GM03348 (cell line): ENCODE data around the gene SERPINA12.
"Not testable (repeated sequence)": the region's sequence is repeated elsewhere in the genome, so short reads cannot be mapped to it uniquely, and the experiment has no call there.

Experiments
- DNase-seq: peaks from one replicate; pipeline ENCODE4 v3.0.0; 2012; ENCODE audit warnings: low spot score

The SERPINA12 gene

DNA sequence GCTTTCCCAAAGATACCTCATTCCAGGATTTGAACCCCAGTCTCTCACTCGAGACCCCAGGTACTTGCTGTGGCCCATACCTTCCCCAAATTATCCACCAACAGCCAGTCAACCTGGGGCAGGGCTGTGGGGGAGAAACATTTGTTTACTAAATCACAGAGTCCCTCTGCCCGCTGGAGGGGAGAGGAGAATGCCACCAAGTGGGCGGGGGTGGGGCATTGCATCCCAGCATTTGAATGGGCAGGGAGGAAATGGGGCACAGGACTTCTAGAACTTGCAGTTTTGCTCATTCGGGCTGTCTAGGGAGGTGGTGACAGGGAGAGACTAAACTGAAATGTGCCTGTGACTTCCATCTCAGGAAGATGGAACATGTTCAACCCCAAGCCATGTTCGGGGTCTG lies 22.4 kb downstream of the SERPINA12 start:
- DNase-seq: no peak

DNA sequence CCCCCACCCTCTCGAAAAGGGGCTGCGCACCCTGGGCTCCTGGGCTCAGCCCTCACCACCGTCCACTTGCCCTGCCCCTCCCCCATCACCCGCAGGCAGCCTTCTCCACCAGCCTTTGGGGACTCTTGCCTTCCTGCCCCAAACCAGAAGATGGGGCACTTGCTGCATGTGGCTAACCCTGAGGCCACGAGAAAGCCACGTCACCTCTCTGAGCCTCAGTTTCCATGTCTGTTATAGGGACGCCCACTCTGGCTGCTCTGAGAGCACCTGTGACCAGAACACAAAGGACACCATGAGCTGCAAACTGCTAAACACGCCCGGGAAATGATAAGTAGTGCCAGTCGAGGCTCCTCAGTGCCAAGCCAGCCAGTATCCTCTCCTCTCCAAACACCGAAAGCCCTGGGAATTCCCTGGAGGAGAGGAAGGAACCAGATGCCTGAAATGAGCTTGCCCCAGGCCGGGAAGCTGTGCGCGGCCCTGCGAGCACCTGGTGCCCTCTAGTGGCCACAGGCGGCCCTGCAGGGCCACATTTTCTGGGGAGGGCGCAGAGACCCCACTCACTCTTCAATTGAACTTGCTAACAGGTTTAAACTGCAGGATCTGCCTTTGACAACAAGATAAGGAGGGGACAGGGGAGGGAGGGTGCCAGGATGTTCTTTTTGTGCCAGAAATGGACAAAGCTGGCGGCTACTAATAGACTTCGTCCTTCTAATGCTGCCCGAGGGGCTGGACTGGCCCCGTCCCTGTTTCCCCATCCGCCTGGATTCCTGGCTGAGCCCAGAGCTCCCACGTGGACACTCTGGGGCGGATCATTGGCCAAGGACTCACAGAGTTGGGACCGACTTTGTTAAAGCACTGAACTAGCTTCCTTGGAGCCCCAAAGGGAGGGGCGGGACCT lies 23.1 kb downstream of the SERPINA12 start:
- peak; percentile 93 for DNase-seq

DNA sequence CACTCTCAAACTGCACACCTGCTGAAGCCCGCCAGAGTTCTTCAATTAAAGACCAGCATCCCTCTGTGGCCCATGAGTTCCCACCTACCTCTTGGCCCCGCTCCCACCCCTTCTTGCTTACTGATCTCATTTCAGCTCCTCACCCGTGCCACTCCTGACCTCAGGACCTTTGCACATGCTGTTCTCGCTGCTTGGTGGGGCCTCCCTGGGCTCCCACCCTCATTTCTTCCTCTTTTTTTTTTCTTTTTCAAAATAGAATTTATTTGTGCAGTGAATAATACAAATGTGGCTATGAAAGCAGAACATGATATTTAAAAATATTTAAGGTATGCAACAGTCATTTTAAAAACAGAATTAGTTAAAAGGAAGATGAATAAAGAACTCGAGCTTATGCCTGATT lies 24.8 kb downstream of the SERPINA12 start:
- no peak for DNase-seq

- DNase-seq: peak; percentile 27
Observed at GRCh38 chr14:94483729-94484275, 25.5 kb downstream of the SERPINA12 start.

- no peak for DNase-seq
Observed at GRCh38 chr14:94483071-94483451, 26.2 kb downstream of the SERPINA12 start.

- DNase-seq: not testable (repeated sequence)
Observed at GRCh38 chr14:94482132-94483070, 26.9 kb downstream of the SERPINA12 start.

GRCh38 chr14:94481468-94482131 lies 27.7 kb downstream of the SERPINA12 start:
- DNase-seq: peak; percentile 55

GRCh38 chr14:94480809-94481208 lies 28.5 kb downstream of the SERPINA12 start:
- DNase-seq: no peak

GRCh38 chr14:94478420-94478819 lies 30.8 kb downstream of the SERPINA12 start:
- no peak for DNase-seq

DNA sequence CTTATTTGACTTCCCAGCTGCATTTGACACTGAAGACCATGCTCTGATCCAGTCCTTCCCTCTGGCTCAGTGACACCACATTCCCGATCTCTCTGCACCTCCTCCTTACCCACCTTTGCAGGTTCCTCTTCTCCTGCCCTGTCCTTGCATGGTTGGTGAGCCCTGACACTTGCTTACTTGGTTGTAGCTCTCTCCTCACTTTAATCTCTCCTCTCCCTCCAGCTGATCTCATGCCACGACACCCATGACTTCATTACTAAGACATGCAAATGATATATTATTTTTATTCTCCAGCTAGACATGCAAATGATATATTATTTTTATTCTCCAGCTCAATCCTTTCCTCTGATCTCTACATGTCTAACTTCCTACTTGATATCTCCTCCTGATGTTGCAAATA lies 33.2 kb downstream of the SERPINA12 start, which contains the start of gene SERPINA9:
Gene SERPINA9, minus strand, starts transcription at position 175 of the 400 bp plus-strand sequence. CDS start 6,357 bp downstream, outside the sequence.
- DNase-seq: no peak

DNA sequence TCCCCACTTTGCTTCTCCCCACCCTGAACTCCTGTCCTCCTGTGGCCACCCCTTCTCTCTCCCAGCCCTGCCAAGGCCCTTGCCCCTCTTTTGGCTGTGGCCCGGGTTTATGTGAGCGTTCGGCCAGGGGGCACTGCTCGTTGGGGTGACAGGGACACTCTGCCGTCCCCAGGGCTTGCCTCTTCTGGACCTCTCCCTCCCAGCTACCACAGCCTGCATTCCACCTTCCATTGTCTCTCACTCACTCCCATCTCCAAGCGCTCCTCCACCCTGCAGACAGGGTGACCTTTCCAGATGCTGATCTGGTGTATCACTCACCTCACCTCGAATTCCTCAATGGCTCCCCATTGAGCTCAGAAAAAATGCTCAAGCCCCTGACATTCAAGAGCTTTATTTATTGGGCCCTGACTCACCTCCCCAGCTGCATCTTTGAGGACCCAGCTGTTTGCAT lies 34.7 kb downstream of the SERPINA12 start:
- DNase-seq: no peak

GRCh38 chr14:94473666-94474410 lies 35.4 kb downstream of the SERPINA12 start:
- no peak for DNase-seq

DNA sequence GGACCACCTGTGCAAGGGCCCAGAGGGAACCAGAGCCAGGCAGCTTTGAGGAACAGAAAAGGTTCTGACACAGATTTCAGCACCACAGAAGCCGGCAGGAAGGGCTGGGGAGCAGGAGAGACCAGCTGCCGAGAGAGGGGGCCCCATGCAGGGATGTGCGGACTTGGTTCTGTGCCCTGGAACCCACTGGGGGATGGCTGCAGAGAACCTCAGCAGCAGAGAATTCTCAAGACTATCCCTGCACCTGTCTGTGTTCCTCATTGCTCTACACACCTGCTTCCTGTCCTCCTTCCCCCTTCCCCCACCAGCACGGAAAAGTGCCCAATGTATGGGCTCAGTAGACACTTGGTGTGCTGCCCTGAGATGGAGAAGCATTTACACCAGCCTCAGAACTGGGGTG lies 36.4 kb downstream of the SERPINA12 start:
- no peak for DNase-seq

DNA sequence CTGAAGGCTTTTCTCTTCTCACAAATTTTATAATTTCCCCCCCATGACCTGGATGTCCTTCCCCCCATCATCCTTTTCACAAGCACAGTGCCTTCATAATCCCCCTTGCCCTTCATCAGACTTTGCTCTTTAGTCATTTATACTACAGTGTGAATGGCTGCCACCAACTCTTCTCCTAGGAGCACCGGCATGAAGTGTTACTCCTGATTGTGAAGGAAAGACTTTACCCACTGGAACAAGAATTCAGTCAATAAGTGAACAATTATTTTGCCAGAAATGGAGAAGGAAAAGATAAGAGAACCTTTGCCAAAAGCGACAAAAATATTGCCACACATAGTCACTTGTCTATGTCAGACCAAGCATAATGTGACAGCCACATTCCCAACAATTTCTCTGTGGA lies 38.2 kb downstream of the SERPINA12 start:
- DNase-seq: no peak

- DNase-seq: no peak
Observed at GRCh38 chr14:94470311-94470710, 39.0 kb downstream of the SERPINA12 start.

GRCh38 chr14:94469261-94469660 lies 40.0 kb downstream of the SERPINA12 start:
- no peak for DNase-seq

DNA sequence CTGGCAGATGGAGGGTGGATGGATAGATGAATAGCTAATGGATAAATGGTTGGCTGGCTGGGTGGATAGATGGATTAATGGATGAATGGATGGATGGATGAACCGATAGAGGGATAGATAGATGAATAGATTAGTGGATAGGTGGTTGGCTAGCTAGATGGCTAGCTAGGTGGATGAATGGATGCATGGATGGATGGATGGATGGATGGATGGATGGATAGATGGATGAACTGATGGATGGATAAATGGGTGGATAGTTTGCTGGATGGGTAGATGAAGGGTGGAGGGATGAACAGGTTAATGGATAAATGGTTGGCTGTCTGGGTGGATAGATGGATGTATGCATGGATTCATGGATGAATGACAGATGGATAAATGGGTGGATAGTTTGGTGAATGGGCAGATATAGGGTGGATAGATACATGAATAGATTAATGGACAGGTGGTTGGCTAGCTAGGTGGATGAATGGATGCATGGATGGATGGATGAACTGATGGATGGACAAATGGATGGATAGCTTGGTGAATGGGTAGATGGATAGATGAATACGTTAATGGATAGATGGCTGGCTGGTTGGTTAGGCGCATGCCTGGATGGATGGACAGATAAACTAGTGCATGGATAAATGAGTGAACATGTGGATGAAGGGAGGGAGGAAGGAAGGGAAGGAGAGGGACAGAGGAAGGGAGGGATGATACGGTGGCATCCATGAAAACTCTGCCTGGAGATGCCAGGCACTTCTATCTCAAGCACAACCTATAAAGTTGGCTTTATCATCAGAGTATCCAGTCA lies 41.3 kb downstream of the SERPINA12 start:
- no peak for DNase-seq

- no peak for DNase-seq
Observed at GRCh38 chr14:94466706-94467370, 42.4 kb downstream of the SERPINA12 start.

DNA sequence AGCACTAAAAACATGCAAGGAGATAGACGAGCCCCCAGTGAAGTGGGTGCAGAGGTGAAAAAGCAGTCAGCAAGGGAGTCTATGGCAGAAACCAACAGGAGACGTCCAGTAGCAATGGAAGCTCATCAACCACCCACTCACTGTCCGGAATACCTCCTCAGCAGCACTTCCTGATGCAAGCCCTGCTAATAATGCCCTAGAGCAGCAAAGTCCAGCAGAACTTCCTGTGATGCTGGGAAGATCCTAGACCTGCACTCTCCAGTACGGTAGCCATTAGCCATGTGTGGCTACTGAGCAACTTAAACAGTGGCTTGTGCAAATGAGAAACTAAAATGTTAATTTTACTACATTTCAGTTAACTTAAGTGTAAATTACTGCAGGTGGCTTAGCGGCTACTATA lies 44.2 kb downstream of the SERPINA12 start:
- DNase-seq: no peak

GRCh38 chr14:94464290-94464689 lies 45.0 kb downstream of the SERPINA12 start:
- DNase-seq: no peak
